BLaER1 (cell line): ENCODE results near the gene TPRG1.
"Not testable (repeated sequence)": the region's sequence is repeated elsewhere in the genome, so short reads cannot be mapped to it uniquely, and the experiment has no call there.

Source experiments
- H3K27ac ChIP-seq: shearing (Covaris generic); formaldehyde crosslinking; 2 replicates; pipeline ENCODE4 v1.8.1; 2022
- H3K27me3 ChIP-seq: shearing (Covaris generic); formaldehyde crosslinking; 2 replicates; pipeline ENCODE4 v1.8.1; 2022
- H3K36me3 ChIP-seq: shearing (Covaris generic); formaldehyde crosslinking; 2 replicates; pipeline ENCODE4 v1.8.1; 2022
- H3K4me1 ChIP-seq: shearing (Covaris generic); formaldehyde crosslinking; 2 replicates; pipeline ENCODE4 v1.8.1; 2022
- H3K4me2 ChIP-seq: shearing (Covaris generic); formaldehyde crosslinking; 2 replicates; pipeline ENCODE4 v1.8.1; 2022
- H3K4me3 ChIP-seq: shearing (Covaris generic); formaldehyde crosslinking; 2 replicates; pipeline ENCODE4 v1.8.1; 2022
- H3K9ac ChIP-seq: shearing (Covaris generic); formaldehyde crosslinking; 2 replicates; pipeline ENCODE4 v1.8.1; 2022
- H3K9me3 ChIP-seq: shearing (Covaris generic); formaldehyde crosslinking; 2 replicates; pipeline ENCODE4 v1.8.1; 2022
- H4K20me1 ChIP-seq: shearing (Covaris generic); formaldehyde crosslinking; 2 replicates; pipeline ENCODE4 v1.8.1; 2022
- Cebpa-rat ChIP-seq: shearing (Covaris generic); IDR thresholded peaks from 2 replicates; pipeline ENCODE4 v1.8.1; 2022

Gene TPRG1

DNA sequence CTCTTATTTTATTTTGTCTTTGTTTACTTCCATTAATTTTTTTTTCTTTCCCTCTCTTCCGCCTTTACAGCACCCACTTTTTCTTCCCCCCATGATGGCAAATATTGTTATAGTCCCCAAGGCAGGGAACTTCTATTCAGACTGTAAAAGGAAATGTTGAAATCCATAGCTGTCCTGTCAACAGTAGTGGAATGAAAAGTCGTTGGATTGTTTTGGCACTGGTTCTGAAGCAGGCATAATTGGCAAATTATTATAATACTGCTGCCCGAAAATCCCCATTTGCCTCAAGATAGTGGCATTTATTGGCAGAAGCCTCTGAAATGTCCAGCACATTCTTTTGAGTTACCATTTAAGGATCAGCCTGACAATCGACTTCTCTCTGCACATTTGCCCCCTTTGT is 150.6 kb downstream of the TPRG1 start:
- no peak for TF ChIP-seq Cebpa-rat
- Histone ChIP-seq H3K4me3 (no peak overlapping the region), H4K20me1 (no peaks in the 10 kb centered on the region), H3K27ac (no peak overlapping the region), H3K4me1 (peaks cover 17% of the 10 kb centered on the region), H3K27me3 (peaks cover 9% of the 10 kb centered on the region; the same call in 1 of the 2 replicates), H3K9me3 (no peaks in the 10 kb centered on the region), H3K4me2 (no peak overlapping the region), H3K9ac (no peak overlapping the region), H3K36me3 (no peaks in the 10 kb centered on the region)

DNA sequence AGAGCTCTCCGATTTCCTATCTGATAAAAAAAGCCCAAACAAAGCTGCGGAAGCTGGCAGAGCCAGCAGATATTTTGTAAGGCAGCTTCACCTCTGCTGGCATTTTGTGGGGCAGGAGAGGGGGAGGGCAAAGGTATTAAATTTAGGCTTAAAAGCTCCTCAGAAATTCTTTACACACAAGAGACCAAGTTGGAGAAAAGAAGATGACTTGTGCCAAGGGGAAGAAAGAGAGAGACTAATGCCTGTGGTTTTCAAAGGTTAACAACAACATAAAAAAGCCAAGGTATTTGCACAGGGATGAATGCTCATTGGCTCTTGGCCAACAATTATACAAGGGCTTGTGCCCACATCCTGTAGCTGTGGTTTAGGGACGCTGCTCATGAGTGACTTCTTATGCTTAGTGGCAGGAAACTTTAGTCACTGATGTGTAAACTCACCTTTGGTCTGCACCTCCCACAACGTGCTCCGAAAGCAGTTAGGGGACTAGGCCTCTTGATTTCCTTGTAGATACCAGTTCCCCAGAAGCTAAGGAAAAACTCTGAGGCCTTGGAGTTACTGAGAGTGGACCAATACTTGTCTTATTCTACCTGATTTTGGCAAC is 152.9 kb downstream of the TPRG1 start:
- Histone ChIP-seq H3K9me3 (no peaks in the 10 kb centered on the region), H3K4me2 (peak overlapping the region; percentile 69), H3K36me3 (no peaks in the 10 kb centered on the region), H3K27ac (no peak overlapping the region), H3K27me3 (peaks cover 9% of the 10 kb centered on the region; the same call in 1 of the 2 replicates), H3K9ac (no peak overlapping the region), H4K20me1 (no peaks in the 10 kb centered on the region), H3K4me1 (peaks cover 17% of the 10 kb centered on the region), H3K4me3 (no peak overlapping the region)
- no peak for TF ChIP-seq Cebpa-rat

DNA sequence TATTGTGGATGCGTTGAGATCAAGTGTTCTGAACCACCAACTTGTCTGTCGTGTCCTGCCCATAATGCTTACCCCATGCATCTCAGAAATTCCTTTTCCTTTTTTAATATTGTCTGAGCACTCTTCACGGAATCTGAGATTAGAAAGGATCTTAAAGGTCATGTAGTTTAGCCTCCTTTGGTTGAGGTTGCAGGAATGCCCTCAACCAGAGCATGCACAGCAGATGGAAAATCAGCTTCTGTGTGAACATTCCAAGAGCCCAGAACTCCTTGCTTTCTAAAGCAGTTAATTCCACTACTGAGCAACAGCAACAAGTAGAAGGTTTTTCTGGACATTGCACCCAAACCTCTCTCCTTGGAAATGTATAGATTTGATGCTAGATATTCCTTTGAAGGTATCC is 153.7 kb downstream of the TPRG1 start:
- no peak overlapping the region for H3K9ac ChIP-seq
- TF ChIP-seq Cebpa-rat = no peak
- no peaks in the 10 kb centered on the region for H4K20me1 ChIP-seq
- no peaks in the 10 kb centered on the region for H3K36me3 ChIP-seq
- peaks cover 17% of the 10 kb centered on the region for H3K4me1 ChIP-seq
- H3K27ac ChIP-seq = no peak overlapping the region
- peaks cover 9% of the 10 kb centered on the region; the same call in 1 of the 2 replicates for H3K27me3 ChIP-seq
- H3K9me3 ChIP-seq = no peaks in the 10 kb centered on the region
- 0 out of 2 replicates have a peak overlapping the region, but pooled peaks have one; percentile 69 for H3K4me2 ChIP-seq
- no peak overlapping the region for H3K4me3 ChIP-seq

DNA sequence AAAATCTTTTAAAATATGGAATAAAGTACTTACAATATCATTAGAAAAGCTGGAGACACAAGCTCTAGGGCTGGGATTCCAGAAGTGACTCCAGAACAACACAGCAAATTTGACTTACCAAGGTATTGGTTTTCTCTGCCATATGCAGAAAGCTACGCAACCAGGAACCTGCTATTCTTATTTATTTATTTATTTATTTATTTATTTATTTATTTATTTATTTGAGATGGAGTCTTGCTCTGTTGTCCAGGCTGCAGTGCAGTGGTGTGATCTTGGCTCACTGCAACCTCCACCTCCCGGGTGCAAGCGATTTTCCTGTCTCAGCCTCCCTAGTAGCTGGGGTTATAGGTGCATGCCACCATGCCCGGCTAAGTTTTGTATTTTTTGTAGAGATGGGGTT is 157.9 kb downstream of the TPRG1 start:
- not testable (repeated sequence) for H3K4me3 ChIP-seq, H3K9me3 ChIP-seq, H4K20me1 ChIP-seq, H3K36me3 ChIP-seq, H3K4me1 ChIP-seq, H3K27me3 ChIP-seq, H3K4me2 ChIP-seq, H3K27ac ChIP-seq, H3K9ac ChIP-seq

DNA sequence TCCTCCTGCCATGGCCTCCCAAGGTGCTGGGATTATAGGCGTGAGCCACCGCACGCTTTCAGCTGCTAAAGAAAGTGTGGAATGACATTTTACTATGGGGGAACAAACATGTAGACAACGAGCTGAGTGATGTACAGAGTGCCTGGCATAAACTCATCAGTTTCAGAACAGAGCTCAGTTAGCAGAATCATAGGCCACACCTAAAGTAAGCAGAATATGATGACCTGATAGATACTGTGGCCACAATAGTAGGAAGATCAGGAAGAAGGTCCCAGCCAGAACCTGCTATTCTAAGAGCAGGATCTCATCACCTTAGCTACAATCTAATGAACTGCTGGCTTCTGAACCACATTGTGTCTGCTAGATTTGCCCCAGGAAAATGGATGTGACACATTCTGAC is 158.3 kb downstream of the TPRG1 start:
- TF ChIP-seq Cebpa-rat = no peak
- Histone ChIP-seq H3K4me3 (no peak overlapping the region), H3K4me1 (peaks cover 4% of the 10 kb centered on the region), H3K4me2 (no peak overlapping the region), H3K9me3 (no peaks in the 10 kb centered on the region), H3K27ac (no peak overlapping the region), H3K27me3 (peaks cover 4% of the 10 kb centered on the region; the same call in 1 of the 2 replicates), H3K36me3 (no peaks in the 10 kb centered on the region), H3K9ac (no peak overlapping the region), H4K20me1 (no peaks in the 10 kb centered on the region)

DNA sequence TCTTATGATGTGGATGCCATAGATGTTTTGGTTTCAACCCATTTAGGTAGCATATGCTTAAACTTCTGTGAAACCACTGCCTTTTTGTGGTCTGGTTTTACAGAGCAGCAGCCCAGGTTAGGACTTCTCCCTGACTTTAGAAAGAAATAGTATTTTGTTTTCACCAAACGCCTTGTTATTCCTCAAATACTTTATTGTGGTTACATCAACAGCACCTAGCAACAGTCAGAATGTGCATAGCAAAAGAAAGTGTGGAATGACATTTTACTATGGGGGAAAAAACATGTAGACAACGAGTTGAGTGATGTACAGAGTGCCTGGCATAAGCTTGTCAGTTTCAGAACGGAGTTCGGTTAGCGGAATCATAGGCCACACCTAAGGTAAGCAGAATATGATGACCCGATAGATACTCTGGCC is 159.2 kb downstream of the TPRG1 start:
- no peak for TF ChIP-seq Cebpa-rat
- Histone ChIP-seq H3K36me3 (no peaks in the 10 kb centered on the region), H3K4me2 (no peak overlapping the region), H3K9me3 (no peaks in the 10 kb centered on the region), H3K4me3 (no peak overlapping the region), H3K27ac (no peak overlapping the region), H4K20me1 (no peaks in the 10 kb centered on the region), H3K4me1 (no peaks in the 10 kb centered on the region), H3K9ac (no peak overlapping the region), H3K27me3 (peaks cover 4% of the 10 kb centered on the region; the same call in 1 of the 2 replicates)

DNA sequence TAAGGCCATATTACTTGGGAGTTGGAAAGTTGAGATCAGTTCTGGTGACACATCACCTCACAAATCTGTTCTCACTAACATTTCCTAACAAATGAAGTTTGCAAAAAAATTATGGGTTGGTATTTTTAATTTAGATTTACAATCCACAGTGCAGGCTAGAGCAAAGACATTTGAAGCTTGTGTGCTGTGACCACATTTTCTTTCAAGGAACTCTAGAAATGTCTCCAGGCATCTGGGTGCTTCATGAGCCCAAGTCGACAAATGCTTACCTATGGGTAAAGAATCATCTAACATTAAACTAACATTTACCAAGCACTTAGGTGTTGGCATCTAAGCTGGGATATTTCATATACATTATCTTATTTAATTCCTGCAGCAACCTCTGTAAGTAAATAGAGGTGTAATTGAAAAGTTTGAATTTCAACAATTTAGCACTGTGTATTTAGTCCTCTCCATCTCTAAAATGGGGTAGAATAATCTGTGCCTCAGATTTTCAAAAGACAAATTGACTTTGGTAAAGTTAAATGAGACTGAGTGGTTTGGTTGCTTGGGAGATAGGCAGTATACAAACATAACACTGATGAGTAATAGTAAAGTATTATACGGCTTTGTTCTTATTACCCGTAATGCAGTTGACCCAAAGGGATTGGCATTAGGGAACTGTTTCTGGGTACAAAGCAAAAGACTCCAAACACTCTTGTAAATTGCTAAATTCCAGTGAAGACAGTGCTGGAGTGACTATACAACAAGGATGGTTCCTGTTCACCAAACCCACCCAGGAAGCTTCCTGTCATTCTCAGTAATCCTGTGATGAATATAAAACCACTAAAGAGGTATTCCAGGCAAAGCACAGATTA is 162.5 kb downstream of the TPRG1 start:
- no peak overlapping the region for H3K4me2 ChIP-seq
- TF ChIP-seq Cebpa-rat = no peak
- H3K9ac ChIP-seq = no peak overlapping the region
- no peaks in the 10 kb centered on the region for H3K36me3 ChIP-seq
- H3K4me1 ChIP-seq = no peaks in the 10 kb centered on the region
- no peaks in the 10 kb centered on the region for H4K20me1 ChIP-seq
- H3K9me3 ChIP-seq = no peaks in the 10 kb centered on the region
- no peak overlapping the region for H3K4me3 ChIP-seq
- H3K27me3 ChIP-seq = no peaks in the 10 kb centered on the region
- H3K27ac ChIP-seq = no peak overlapping the region

DNA sequence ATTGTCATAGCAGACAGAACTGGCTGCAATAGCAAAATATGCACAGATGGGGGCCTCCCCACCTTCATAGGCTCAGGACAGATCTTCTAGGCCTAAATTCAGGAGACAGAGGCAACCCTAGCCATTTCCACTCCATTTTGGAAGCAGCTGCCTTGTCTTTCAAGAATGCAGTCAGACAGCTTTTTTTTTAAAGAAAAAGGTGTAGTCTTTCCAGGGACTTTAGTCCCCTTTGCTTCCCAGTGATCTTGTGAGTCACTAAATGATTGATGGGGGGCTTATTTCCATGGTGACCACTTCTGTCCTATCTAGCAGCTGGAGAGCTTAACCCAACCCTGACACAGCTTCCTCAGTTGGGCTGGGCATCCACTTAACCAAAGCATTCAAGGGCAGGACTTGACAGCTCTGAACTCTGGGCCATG is 165.9 kb downstream of the TPRG1 start:
- Histone ChIP-seq H3K4me3 (no peak overlapping the region), H3K27ac (no peak overlapping the region), H3K4me1 (no peaks in the 10 kb centered on the region), H3K9ac (no peak overlapping the region), H3K4me2 (no peak overlapping the region), H3K36me3 (no peaks in the 10 kb centered on the region), H3K9me3 (no peaks in the 10 kb centered on the region), H4K20me1 (no peaks in the 10 kb centered on the region), H3K27me3 (no peaks in the 10 kb centered on the region)
- no peak for TF ChIP-seq Cebpa-rat

DNA sequence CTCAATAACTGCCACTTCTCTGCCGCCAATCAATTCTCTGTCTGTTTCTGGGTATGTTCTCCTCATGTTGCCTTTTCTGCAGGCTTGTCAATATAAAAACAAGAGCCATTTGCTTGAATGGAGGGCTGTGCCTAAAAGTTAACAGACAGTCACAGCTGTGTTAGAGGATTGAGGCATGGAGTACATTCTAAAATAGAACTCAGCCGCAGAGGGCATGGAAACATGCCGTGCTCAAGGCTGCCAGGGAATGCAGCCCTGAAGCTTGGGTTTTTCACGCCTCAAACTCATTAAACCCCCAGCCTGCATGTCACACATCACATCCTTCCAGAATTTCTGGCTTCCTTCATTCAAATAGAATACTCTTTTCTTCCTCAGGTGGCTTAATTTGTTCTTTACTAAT is 166.6 kb downstream of the TPRG1 start:
- Histone ChIP-seq H3K4me2 (no peak overlapping the region), H3K27ac (no peak overlapping the region), H3K9ac (no peak overlapping the region), H3K4me3 (no peak overlapping the region), H3K9me3 (no peaks in the 10 kb centered on the region), H4K20me1 (no peaks in the 10 kb centered on the region), H3K4me1 (no peaks in the 10 kb centered on the region), H3K27me3 (no peaks in the 10 kb centered on the region), H3K36me3 (no peaks in the 10 kb centered on the region)
- no peak for TF ChIP-seq Cebpa-rat

DNA sequence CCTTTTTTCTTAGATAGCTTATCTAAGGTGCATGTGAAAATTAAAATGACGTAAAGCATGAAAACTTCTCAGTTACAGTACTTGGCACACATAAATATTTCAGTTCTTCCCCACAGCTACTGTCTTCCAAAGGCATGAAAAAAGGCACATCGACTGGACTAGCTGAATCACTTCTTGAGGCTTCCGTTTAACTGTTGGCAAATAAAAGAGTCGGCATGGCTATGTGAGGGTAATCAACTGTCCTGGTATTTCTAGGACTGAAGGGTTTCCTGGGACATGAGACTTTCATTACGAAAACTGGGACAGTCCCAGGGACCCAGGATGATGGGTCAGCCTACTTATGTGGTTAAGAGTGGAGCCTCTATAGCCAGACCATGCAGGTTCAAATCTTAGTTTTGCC is 168.2 kb downstream of the TPRG1 start:
- no peak for TF ChIP-seq Cebpa-rat

More for the DNA sequence above, 168.2 kb downstream of the TPRG1 start:
- Histone ChIP-seq H3K36me3 (no peaks in the 10 kb centered on the region), H3K4me3 (no peak overlapping the region), H4K20me1 (no peaks in the 10 kb centered on the region), H3K4me1 (no peaks in the 10 kb centered on the region), H3K27me3 (no peaks in the 10 kb centered on the region), H3K4me2 (no peak overlapping the region), H3K27ac (no peak overlapping the region), H3K9ac (no peak overlapping the region), H3K9me3 (no peaks in the 10 kb centered on the region)
